T-helper 17 cell (primary cell): Measurements from ENCODE around the gene CSF2. TPM values are rescaled to one million over a fixed set of nuclear protein-coding genes. Genes with fewer than 3 reads are reported as not detected.
A peak's percentile ranks its signal among the peaks of the same experiment; 100 is the strongest.

ENCODE experiments used
- ATAC-seq: fragments of 150-1000 bp; cut with Tn5 transposase; 2 replicates; pipeline ENCODE4 v1.10.0; 2021; ENCODE audit warnings: mild to moderate bottlenecking, moderate library complexity
- DNase-seq, 3 donors: peaks; one replicate each; pipeline versions ENCODE4 v3.0.0 to v3.0.0-alpha.2; 2020 to 2021
- H3K9me3 ChIP-seq: one replicate; pipeline ENCODE4 v1.7.0; 2013; ENCODE audit warnings: low read length, mild to moderate bottlenecking; ENCODE audit not compliant: control insufficient read depth, poor library complexity, severe bottlenecking
- H3K27ac Mint-ChIP-seq: one replicate; pipeline ENCODE4 v1.8.0; 2022; ENCODE audit warnings: mild to moderate bottlenecking, moderate library complexity, mixed read lengths
- H3K27me3 Mint-ChIP-seq: one replicate; pipeline ENCODE4 v1.8.0; 2022; ENCODE audit warnings: mixed read lengths
- H3K36me3 Mint-ChIP-seq: one replicate; pipeline ENCODE4 v1.8.0; 2022; ENCODE audit warnings: low read depth, mixed read lengths
- H3K4me1 Mint-ChIP-seq: one replicate; pipeline ENCODE4 v1.8.0; 2022; ENCODE audit warnings: mild to moderate bottlenecking, mixed read lengths
- H3K4me3 Mint-ChIP-seq: one replicate; pipeline ENCODE4 v1.8.0; 2022; ENCODE audit warnings: mild to moderate bottlenecking, moderate library complexity, mixed read lengths
- total RNA-seq, 4 donors: library from RNA in 2 of 4; stranded (reverse) in 2 of 4; gene quantifications; one replicate each; pipeline ENCODE4 v1.2.3 and lab custom pipeline; 2022 to 2026

Gene CSF2
- not detected for total RNA-seq
- 0.12 to 2.0 reads per million in 2 donors for total RNA-seq (lab: John Stamatoyannopoulos, UW)

GRCh38 chr5:132073231-132074013, at the start of gene CSF2:
CSF2 (plus strand) TSS chr5:132073789; CDS start chr5:132073824, 35 bp downstream.
- Mint-ChIP-seq H3K4me3 (no peak within 1 kb of the TSS), H3K27ac (no peak within 1 kb of the TSS), H3K27me3 (no peaks in the 10 kb centered on the region), H3K36me3 (no peaks in the 10 kb centered on the region), H3K4me1 (peaks cover 41% of the 10 kb centered on the region)
- DNase-seq: no peak
- no peak for ATAC-seq
- H3K9me3 ChIP-seq: no peaks in the 10 kb centered on the region

DNA sequence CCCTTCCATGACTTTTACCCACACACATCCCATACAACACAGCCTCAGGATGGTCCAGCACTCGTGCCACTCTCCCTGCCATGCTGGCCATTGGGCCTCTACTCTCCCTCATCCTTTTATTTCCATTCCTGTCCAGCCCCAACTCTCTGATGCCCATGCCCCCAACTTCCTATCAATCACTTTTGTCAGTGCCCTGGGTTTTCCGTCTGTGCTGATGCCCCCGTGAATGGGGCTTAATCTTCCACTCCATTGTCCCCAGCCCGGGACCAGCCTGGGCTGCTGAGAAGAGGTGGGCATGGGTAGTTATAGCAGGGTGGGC, 49.5 kb upstream of the CSF2 start:
- Mint-ChIP-seq H3K4me1 (peaks cover 25% of the 10 kb centered on the region), H3K4me3 (no peak overlapping the region), H3K27ac (no peak overlapping the region), H3K36me3 (no peaks in the 10 kb centered on the region), H3K27me3 (no peaks in the 10 kb centered on the region)
- DNase-seq (no peak), ATAC-seq (no peak)
- H3K9me3 ChIP-seq: no peaks in the 10 kb centered on the region

GRCh38 chr5:132024789-132025402, 48.7 kb upstream of the CSF2 start:
- no peak overlapping the region for H3K27ac Mint-ChIP-seq
- H3K27me3 Mint-ChIP-seq: no peaks in the 10 kb centered on the region
- no peak for DNase-seq
- no peak for ATAC-seq
- H3K9me3 ChIP-seq: no peaks in the 10 kb centered on the region
- H3K4me1 Mint-ChIP-seq: peaks cover 24% of the 10 kb centered on the region
- no peak overlapping the region for H3K4me3 Mint-ChIP-seq
- peaks cover 2% of the 10 kb centered on the region for H3K36me3 Mint-ChIP-seq

DNA sequence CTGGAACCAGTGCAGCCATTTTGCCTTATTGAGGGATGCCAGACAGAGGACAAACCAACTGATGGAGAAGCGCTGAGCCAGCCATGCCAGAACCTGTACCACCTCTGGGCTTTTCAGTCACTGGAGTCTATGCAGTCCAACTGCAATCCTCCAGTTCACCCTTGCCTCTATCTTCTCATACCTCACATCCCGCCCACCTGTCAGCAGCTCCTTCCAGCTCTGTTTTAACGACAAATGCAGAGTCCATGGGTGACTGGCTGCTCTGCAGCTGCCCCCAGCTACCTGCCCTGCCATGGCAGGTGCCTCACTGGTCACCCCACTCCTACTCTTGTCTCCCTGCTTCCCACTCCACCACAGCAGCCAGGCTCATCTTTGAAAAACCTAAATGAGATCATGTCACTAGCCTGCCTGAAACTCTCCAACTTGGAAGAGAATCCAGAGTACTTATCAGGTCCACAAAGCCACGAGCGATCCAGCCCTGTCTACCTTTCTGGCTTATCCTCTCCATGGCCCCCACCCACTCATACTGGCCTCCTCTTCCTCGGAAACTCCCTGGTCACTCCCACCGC, 48.1 kb upstream of the CSF2 start:
- ATAC-seq (no peak), DNase-seq (no peak)
- no peak overlapping the region for H3K4me3 Mint-ChIP-seq
- H3K36me3 Mint-ChIP-seq: peaks cover 5% of the 10 kb centered on the region
- no peaks in the 10 kb centered on the region for H3K27me3 Mint-ChIP-seq
- H3K9me3 ChIP-seq: no peaks in the 10 kb centered on the region
- peaks cover 18% of the 10 kb centered on the region for H3K4me1 Mint-ChIP-seq
- H3K27ac Mint-ChIP-seq: no peak overlapping the region

GRCh38 chr5:132026516-132027008, 47.0 kb upstream of the CSF2 start:
- Mint-ChIP-seq H3K36me3 (peaks cover 5% of the 10 kb centered on the region), H3K4me3 (no peak overlapping the region), H3K27me3 (no peaks in the 10 kb centered on the region), H3K27ac (no peak overlapping the region), H3K4me1 (peaks cover 10% of the 10 kb centered on the region)
- no peaks in the 10 kb centered on the region for H3K9me3 ChIP-seq
- ATAC-seq (peak; percentile 85), DNase-seq (no peak)

DNA sequence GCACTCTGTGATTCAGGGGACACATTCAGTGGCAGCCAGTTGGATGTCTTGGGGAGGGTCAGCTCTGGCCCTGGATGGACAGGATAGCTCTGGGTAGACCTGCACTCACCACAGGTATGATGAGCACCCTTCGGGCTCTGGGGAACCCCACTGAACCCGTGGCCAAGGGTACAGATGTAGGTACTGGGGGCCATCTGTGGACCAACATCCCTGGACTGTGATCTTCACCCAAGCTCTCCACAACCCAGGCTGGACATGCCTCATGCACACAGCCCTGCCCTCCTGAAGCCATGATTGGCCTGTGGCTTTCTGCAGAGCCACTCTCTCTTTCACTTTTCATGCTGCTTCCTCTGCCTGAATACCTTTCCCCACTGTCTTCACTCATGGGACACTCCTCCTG, 46.6 kb upstream of the CSF2 start:
- H3K4me3 Mint-ChIP-seq: no peak overlapping the region
- peaks cover 5% of the 10 kb centered on the region for H3K36me3 Mint-ChIP-seq
- H3K9me3 ChIP-seq: no peaks in the 10 kb centered on the region
- DNase-seq: no peak
- peaks cover 10% of the 10 kb centered on the region for H3K4me1 Mint-ChIP-seq
- no peaks in the 10 kb centered on the region for H3K27me3 Mint-ChIP-seq
- peak; percentile 7 for ATAC-seq
- H3K27ac Mint-ChIP-seq: no peak overlapping the region

DNA sequence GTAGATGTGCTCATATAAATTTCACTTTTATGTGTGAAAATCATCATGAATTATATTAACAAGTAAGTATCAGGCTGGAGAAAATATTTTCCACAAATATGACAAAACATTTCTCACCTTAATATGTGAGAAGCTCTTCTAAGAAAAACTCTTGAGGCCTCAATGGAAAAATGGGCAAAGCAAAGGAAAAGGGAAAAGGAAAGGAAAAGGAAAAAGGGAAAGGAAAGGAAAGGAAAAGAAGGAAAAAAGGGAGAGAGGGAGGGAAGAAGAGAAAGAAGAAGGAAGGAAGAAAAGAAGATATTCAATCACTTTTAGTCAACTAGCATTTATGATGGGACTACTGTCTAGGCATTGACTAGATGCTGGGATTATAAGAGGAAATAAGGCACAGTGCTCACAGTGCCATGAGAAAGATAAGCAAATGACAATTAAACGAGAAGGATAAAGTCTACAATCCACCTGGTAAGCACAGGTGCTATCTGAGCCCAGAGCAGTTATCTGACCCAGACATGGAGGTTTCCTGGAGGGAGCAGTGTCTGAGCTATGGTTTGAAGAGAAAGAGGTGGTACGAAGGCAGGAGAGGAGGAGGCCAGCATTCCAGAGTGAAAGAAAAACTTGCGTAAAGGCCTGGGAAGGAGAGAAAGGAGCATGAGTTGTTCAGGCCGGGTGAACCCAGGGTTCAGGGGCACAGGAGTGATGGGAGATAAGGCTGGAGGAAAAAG, 43.8 kb upstream of the CSF2 start:
- DNase-seq (no peak), ATAC-seq (no peak)
- Mint-ChIP-seq H3K27me3 (no peaks in the 10 kb centered on the region), H3K4me3 (no peak overlapping the region), H3K36me3 (peaks cover 5% of the 10 kb centered on the region), H3K27ac (no peak overlapping the region), H3K4me1 (peaks cover 7% of the 10 kb centered on the region)
- H3K9me3 ChIP-seq: no peaks in the 10 kb centered on the region

DNA sequence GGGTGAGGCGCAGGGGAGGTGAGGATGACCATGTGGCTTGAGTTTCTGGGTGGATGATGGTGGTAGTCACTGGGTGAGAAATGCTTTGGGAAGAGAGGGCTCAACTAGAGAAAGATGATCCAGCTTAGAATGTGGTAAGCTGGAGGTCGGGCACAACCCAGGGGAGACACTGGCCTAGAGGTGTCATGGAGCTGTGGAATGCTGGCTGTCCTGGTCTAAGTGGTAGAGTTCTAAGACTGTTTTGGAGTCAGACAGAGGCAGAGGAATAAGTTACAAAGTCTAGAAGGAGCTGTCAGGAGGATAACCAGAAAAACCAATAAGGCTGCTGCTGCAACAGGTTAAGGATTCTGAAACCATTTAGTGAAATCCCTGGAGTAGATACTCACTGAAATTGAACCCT, 43.0 kb upstream of the CSF2 start:
- DNase-seq (no peak), ATAC-seq (no peak)
- H3K4me3 Mint-ChIP-seq: no peak overlapping the region
- H3K9me3 ChIP-seq: no peaks in the 10 kb centered on the region
- H3K4me1 Mint-ChIP-seq: peaks cover 7% of the 10 kb centered on the region
- no peak overlapping the region for H3K27ac Mint-ChIP-seq
- peaks cover 5% of the 10 kb centered on the region for H3K36me3 Mint-ChIP-seq
- H3K27me3 Mint-ChIP-seq: no peaks in the 10 kb centered on the region

DNA sequence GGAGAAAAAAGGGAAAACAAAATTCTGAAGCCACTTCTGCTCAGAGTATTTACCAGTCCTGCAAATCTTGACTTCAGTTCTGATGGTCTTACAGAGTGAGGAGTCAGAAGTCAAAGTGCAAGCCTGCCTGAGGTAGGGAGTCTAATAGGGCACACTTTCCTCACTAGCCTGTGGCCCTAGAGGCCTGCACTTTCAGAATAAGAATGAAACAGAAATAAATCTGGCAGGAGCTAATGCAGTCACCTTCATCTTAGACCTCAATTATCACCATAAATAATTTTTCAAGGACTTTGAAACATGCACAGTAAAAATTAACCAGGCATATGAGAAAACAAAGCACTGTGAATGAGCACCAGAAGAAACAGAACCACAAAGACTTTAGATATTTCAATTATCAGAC, 41.4 kb upstream of the CSF2 start:
- H3K4me1 Mint-ChIP-seq: peaks cover 4% of the 10 kb centered on the region
- no peak for DNase-seq
- H3K9me3 ChIP-seq: no peaks in the 10 kb centered on the region
- no peak overlapping the region for H3K27ac Mint-ChIP-seq
- ATAC-seq: no peak
- no peak overlapping the region for H3K4me3 Mint-ChIP-seq
- H3K36me3 Mint-ChIP-seq: peaks cover 5% of the 10 kb centered on the region
- no peaks in the 10 kb centered on the region for H3K27me3 Mint-ChIP-seq

DNA sequence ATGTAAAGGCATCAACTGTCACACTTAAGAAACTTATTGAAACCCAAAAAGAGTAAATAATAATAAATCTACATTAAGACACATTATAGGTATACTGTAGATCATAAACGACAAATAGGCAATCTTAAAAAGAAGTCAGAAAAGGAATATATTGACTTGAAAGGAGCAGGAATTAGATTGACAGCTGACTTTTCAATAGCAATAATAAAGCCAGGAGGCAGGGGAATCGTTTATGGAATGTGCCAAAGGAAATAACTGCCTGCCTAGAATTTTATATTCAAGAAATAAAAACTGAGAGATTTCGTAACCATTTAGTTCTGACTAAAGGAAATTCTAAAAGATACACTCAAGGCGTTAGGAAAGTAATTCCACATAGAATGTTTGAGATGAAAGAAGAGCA, 40.5 kb upstream of the CSF2 start:
- Mint-ChIP-seq H3K4me3 (no peak overlapping the region), H3K36me3 (peaks cover 5% of the 10 kb centered on the region), H3K27ac (no peak overlapping the region), H3K4me1 (no peaks in the 10 kb centered on the region), H3K27me3 (no peaks in the 10 kb centered on the region)
- no peak for ATAC-seq
- DNase-seq: no peak
- no peaks in the 10 kb centered on the region for H3K9me3 ChIP-seq

- no peak overlapping the region for H3K27ac Mint-ChIP-seq
- H3K36me3 Mint-ChIP-seq: no peaks in the 10 kb centered on the region
- no peak for ATAC-seq
- DNase-seq: no peak
- H3K9me3 ChIP-seq: no peaks in the 10 kb centered on the region
- no peak overlapping the region for H3K4me3 Mint-ChIP-seq
- peaks cover 2% of the 10 kb centered on the region for H3K27me3 Mint-ChIP-seq
- no peaks in the 10 kb centered on the region for H3K4me1 Mint-ChIP-seq
Measured at GRCh38 chr5:132037353-132037752, 36.2 kb upstream of the CSF2 start.

DNA sequence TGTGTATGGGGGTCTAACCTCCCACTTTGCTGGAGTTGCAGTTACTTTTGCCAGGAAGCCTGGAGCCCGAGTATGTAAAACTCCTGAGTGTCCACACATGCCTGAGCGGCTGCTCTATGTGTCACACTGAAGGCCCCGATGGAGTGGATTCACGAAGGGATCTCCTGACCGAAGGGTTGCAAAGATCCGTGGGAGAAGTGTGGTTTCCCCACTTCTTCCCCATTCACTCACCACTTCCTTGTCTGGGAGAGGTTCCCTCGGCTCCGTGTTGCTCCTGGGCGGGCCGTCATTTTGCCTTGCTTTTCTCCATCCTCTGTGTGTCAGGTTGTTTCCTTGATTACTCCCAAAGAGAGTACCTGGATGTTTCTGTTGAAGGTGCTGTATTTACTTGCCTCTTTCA, 29.4 kb upstream of the CSF2 start:
- Mint-ChIP-seq H3K36me3 (no peaks in the 10 kb centered on the region), H3K4me3 (no peak overlapping the region), H3K4me1 (peaks cover 5% of the 10 kb centered on the region), H3K27ac (no peak overlapping the region), H3K27me3 (peaks cover 14% of the 10 kb centered on the region)
- DNase-seq: no peak
- H3K9me3 ChIP-seq: no peaks in the 10 kb centered on the region
- no peak for ATAC-seq

DNA sequence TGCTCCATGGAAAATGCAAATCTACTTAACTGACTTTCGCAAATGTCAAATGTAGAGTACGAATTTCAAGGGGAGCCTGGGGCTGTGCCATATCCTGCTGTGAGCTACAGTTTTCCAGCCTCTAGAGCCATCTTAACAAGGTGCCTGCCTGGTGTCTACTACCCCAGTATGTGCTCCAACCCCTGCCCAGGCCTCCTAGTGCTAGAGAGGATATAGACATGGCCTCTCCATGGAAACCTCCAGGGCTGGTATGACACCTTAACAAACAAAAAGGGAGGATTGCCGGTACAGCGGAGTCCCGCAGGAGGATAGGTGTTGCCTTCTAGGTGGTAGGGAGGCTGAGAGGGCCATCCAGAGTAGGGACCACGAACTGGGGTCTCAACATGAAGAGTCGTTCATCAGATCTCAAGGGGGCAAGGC, 26.7 kb upstream of the CSF2 start:
- no peaks in the 10 kb centered on the region for H3K9me3 ChIP-seq
- Mint-ChIP-seq H3K27me3 (peaks cover 23% of the 10 kb centered on the region), H3K27ac (no peak overlapping the region), H3K4me3 (no peak overlapping the region), H3K36me3 (no peaks in the 10 kb centered on the region), H3K4me1 (peaks cover 7% of the 10 kb centered on the region)
- DNase-seq (no peak), ATAC-seq (no peak)
